NT2/D1 (cell line): ENCODE data around the gene KCNS1.

Experiments used
- SUZ12 ChIP-seq: IDR thresholded peaks from 2 replicates; pipeline ENCODE4 v1.6.1; 2011; ENCODE audit not compliant: insufficient read length, insufficient read depth; ENCODE audit errors: extremely low read depth
- YY1 ChIP-seq: IDR thresholded peaks from 2 replicates; pipeline ENCODE4 v1.6.1; 2011; ENCODE audit not compliant: insufficient read length, insufficient read depth
- ZNF274 ChIP-seq: IDR thresholded peaks from 2 replicates; pipeline ENCODE4 v1.6.1; 2011; ENCODE audit warnings: mild to moderate bottlenecking, low read depth, low read length

GRCh38 chr20:45094201-45094600 is 6.7 kb downstream of the KCNS1 start:
- TF ChIP-seq SUZ12 (no peak), YY1 (no peak), ZNF274 (no peak)
